SK-N-SH treated with all-trans-retinoic acid at 6 μM for 48 hours (cell line): ENCODE results near the gene PRKCQ.

Experiments
- TOX ChIP-seq: fragments of 250-450 bp; sonication (Bioruptor Pico); IDR thresholded peaks from 2 replicates; pipeline ENCODE4 v1.8.0; 2021; ENCODE audit warnings: mild to moderate bottlenecking, moderate library complexity, borderline replicate concordance
- ZNF565 ChIP-seq: fragments of 450-650 bp; formaldehyde crosslinking; conservative IDR thresholded peaks from 2 replicates; pipeline ENCODE4 v1.5.0; 2020; ENCODE audit warnings: low read depth, mild to moderate bottlenecking, moderate library complexity

- TF ChIP-seq TOX (CRISPR knock-in tag) (no peak), ZNF565 (CRISPR knock-in tag) (no peak)
Observed at GRCh38 chr10:6525599-6526165, 54.4 kb downstream of the PRKCQ start.
